GM18951 (cell line): ENCODE results near the gene TMEM60.

Experiments used
- POLR2A ChIP-seq: IDR thresholded peaks from 4 replicates; pipeline ENCODE4 v1.6.1; 2011; ENCODE audit warnings: mild to moderate bottlenecking; ENCODE audit not compliant: insufficient read length, insufficient read depth; ENCODE audit errors: extremely low read depth
- in situ Hi-C: fragments of 300-500 bp; cut with MboI; formaldehyde crosslinking; loops from one replicate; pipeline ENCODE4 v1.12.0; 2022; ENCODE audit warnings: low sequenced_read_pairs, mixed read lengths, inconsistent platforms; ENCODE audit not compliant: unreplicated experiment

Gene TMEM60

GRCh38 chr7:77825131-77825530 lies 26.9 kb upstream of the TMEM60 start:
- TF ChIP-seq POLR2A, result no peak

GRCh38 chr7:77824636-77825035 lies 26.4 kb upstream of the TMEM60 start:
- no peak for TF ChIP-seq POLR2A
- in situ Hi-C loops, result no loop called here

More at GRCh38 chr7:77825131-77825530, 26.9 kb upstream of the TMEM60 start:
- in situ Hi-C loops, result no loop called here

- no peak for TF ChIP-seq POLR2A
- in situ Hi-C loops, result no loop called here
These were observed 25.6 kb upstream of the TMEM60 start for GRCh38 chr7:77823787-77824186.

GRCh38 chr7:77822269-77822668 lies 24.0 kb upstream of the TMEM60 start:
- in situ Hi-C loops, result no loop called here
- TF ChIP-seq POLR2A, result no peak

- in situ Hi-C loops, result no loop called here
- no peak for TF ChIP-seq POLR2A
These were observed 22.7 kb upstream of the TMEM60 start for GRCh38 chr7:77820967-77821366.

- in situ Hi-C loops, result no loop called here
- TF ChIP-seq POLR2A, result no peak
These were observed 20.8 kb upstream of the TMEM60 start for GRCh38 chr7:77819021-77819420.

- in situ Hi-C loops, result no loop called here
- no peak for TF ChIP-seq POLR2A
These were observed 14.9 kb upstream of the TMEM60 start for GRCh38 chr7:77813180-77813579.

GRCh38 chr7:77812290-77812685 lies 14.1 kb upstream of the TMEM60 start:
- in situ Hi-C loops, result no loop called here
- TF ChIP-seq POLR2A, result no peak

GRCh38 chr7:77811516-77812289 lies 13.5 kb upstream of the TMEM60 start:
- no peak for TF ChIP-seq POLR2A
- in situ Hi-C loops, result no loop called here

- no peak for TF ChIP-seq POLR2A
- in situ Hi-C loops, result no loop called here
These were observed 10.3 kb upstream of the TMEM60 start for GRCh38 chr7:77808517-77808916.

GRCh38 chr7:77806425-77806824 lies 8.2 kb upstream of the TMEM60 start:
- no peak for TF ChIP-seq POLR2A
- in situ Hi-C loops, result no loop called here

GRCh38 chr7:77802557-77803405 lies 4.5 kb upstream of the TMEM60 start:
- no peak for TF ChIP-seq POLR2A
- in situ Hi-C loops, result no loop called here

- no peak for TF ChIP-seq POLR2A
- in situ Hi-C loops, result no loop called here
These were observed 2.5 kb upstream of the TMEM60 start for GRCh38 chr7:77800730-77801129.

- in situ Hi-C loops, result no loop called here
- TF ChIP-seq POLR2A, result no peak
These were observed 1.9 kb upstream of the TMEM60 start for GRCh38 chr7:77800158-77800557.
